Memory B cell (primary cell): ENCODE results near the gene CELSR1.
"Not testable (repeated sequence)": the region's sequence is repeated elsewhere in the genome, so short reads cannot be mapped to it uniquely, and the experiment has no call there.

ENCODE experiments used
- ATAC-seq: fragments of 150-1000 bp; cut with Tn5 transposase; 2 replicates; pipeline ENCODE4 v1.10.0; 2021; ENCODE audit warnings: low read depth, mild to moderate bottlenecking, moderate library complexity
- DNase-seq, 2 donors: peaks; one replicate each; pipeline ENCODE4 v3.0.0; 2022; ENCODE audit warnings: low spot score in 2 of 2
- H3K27ac Mint-ChIP-seq: one replicate; pipeline ENCODE4 v1.8.0; 2022; ENCODE audit warnings: mild to moderate bottlenecking, moderate library complexity, mixed read lengths
- H3K27me3 Mint-ChIP-seq: one replicate; pipeline ENCODE4 v1.8.0; 2022; ENCODE audit warnings: mixed read lengths
- H3K36me3 Mint-ChIP-seq: one replicate; pipeline ENCODE4 v1.8.0; 2022; ENCODE audit warnings: mild to moderate bottlenecking, mixed read lengths
- H3K4me1 Mint-ChIP-seq: one replicate; pipeline ENCODE4 v1.8.0; 2022; ENCODE audit warnings: mixed read lengths
- H3K4me3 Mint-ChIP-seq: one replicate; pipeline ENCODE4 v1.8.0; 2022; ENCODE audit warnings: mild to moderate bottlenecking, moderate library complexity, mixed read lengths
- H3K9me3 Mint-ChIP-seq: one replicate; pipeline ENCODE4 v1.8.0; 2022; ENCODE audit warnings: mixed read lengths

Gene CELSR1

DNA sequence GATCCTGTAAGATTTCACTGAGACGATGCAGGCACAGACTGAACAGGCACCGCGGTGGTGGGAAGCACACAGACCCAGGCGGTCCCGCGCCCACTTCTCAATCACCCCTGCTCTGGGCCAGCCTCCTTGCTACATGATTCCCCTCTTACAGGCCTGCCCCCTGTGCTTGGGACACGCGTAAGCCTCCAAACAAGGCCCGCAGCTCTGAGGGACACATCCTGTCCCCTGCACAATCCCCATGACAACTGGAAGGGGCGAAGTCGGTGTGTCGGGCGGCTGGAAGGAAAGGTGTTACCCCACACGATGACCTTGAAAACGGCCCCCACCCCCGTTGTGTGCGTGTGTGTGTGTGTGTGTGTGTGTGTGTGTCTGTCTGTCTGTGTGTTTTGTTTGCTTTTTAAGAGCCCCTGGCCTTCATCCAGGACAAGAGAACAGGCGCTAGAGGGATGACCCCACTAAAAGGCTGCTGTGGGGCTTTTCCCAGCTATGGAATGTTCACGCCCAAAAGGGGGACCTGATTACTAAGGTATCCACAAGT, 13.1 kb downstream of the CELSR1 start:
- Mint-ChIP-seq H3K27me3 (peaks cover 18% of the 10 kb centered on the region), H3K9me3 (no peaks in the 10 kb centered on the region), H3K27ac (no peak overlapping the region), H3K4me1 (peaks cover 6% of the 10 kb centered on the region), H3K4me3 (no peak overlapping the region), H3K36me3 (no peaks in the 10 kb centered on the region)
- ATAC-seq (no peak), DNase-seq (no peak)

DNA sequence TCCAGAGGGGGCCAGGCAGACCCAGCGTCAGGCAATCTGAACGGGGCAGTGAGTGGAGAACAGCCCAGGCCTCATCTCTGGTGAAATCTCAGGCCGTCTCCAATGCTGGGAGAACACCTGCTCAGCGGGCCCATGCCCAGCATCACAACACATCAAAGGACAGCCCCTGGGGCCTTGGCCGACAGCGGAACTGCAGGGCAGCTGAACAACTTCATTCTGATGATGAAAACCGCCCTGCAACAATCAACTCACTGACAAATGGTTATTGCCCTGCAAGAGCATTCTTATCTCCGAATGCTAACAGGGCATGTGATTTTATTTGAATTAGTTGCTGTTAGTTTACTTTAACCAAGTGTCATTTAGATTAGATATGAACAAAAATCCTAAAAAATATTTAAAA, 14.6 kb downstream of the CELSR1 start:
- Mint-ChIP-seq H3K4me3 (no peak overlapping the region), H3K36me3 (no peaks in the 10 kb centered on the region), H3K27me3 (peaks cover 16% of the 10 kb centered on the region), H3K9me3 (no peaks in the 10 kb centered on the region), H3K27ac (no peak overlapping the region), H3K4me1 (peaks cover 3% of the 10 kb centered on the region)
- no peak for ATAC-seq
- DNase-seq = no peak

DNA sequence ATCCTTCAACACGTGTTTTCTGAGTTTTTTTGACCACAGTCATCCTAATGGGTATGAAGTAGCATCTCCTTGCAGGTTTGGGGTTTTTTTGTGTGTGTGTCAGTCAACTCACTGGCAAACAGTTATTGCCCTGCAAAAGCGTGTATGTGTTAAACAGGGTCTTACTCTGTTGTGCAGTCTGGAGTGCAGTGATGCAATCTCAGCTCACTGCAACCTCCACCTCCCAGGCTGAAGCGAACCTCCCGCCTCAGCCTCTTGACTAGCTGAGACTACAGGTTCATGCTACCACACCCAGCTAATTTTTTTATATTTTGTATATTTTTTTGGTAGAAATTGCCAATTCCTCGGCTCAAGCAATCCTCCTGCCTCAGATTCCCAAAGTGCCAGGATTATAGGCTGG, 15.4 kb downstream of the CELSR1 start:
- H3K4me3 Mint-ChIP-seq = no peak overlapping the region

DNA sequence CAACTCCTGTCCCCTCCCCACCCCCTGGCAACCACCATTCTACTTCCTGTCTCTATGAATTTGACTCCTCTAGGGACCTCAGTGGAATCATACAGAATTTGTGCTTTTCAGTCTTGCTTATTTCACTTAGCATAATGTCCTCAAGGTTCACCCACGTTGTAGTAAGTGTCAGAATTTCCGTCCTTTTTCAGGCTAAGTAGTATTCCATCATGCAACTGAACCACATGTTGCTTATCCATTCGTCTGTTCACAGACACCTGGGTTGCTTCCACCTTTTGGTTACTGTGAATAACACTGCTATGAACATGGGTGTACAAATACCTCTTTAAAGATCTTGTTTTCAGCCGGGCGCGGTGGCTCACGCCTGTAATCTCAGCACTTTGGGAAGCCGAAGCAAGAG, 16.5 kb downstream of the CELSR1 start:
- Mint-ChIP-seq H3K4me3 (no peak overlapping the region), H3K36me3 (no peaks in the 10 kb centered on the region), H3K9me3 (no peaks in the 10 kb centered on the region), H3K27ac (no peak overlapping the region), H3K4me1 (peaks cover 5% of the 10 kb centered on the region), H3K27me3 (peaks cover 6% of the 10 kb centered on the region)
- ATAC-seq = no peak
- DNase-seq = no peak

More for the DNA sequence above, 15.4 kb downstream of the CELSR1 start:
- DNase-seq = no peak
- Mint-ChIP-seq H3K4me1 (peaks cover 5% of the 10 kb centered on the region), H3K36me3 (no peaks in the 10 kb centered on the region), H3K27me3 (peaks cover 12% of the 10 kb centered on the region), H3K9me3 (no peaks in the 10 kb centered on the region), H3K27ac (no peak overlapping the region)
- no peak for ATAC-seq

DNA sequence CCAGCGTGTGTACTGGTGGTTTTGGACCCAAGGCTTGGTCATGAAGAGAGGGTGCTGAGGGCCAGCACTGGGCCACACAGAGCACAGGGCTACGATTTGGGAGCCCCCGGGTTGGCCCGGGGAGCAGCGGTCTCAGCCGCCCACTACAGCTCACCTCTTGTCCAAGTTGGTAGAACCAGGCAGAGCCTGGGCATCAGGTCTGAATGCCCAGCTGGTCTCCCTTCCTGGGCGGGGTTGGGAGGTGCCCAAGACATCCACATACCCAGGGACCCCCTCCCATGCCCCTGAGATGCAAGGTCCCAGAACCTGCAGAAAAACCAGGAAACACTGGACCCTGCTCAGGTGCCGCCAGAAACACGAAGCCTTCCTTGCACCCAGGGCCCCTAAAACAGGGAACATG, 18.0 kb downstream of the CELSR1 start:
- Mint-ChIP-seq H3K27ac (no peak overlapping the region), H3K36me3 (peaks cover 1% of the 10 kb centered on the region), H3K4me1 (peaks cover 5% of the 10 kb centered on the region), H3K4me3 (no peak overlapping the region), H3K9me3 (no peaks in the 10 kb centered on the region), H3K27me3 (peaks cover 8% of the 10 kb centered on the region)
- DNase-seq (no peak), ATAC-seq (no peak)

DNA sequence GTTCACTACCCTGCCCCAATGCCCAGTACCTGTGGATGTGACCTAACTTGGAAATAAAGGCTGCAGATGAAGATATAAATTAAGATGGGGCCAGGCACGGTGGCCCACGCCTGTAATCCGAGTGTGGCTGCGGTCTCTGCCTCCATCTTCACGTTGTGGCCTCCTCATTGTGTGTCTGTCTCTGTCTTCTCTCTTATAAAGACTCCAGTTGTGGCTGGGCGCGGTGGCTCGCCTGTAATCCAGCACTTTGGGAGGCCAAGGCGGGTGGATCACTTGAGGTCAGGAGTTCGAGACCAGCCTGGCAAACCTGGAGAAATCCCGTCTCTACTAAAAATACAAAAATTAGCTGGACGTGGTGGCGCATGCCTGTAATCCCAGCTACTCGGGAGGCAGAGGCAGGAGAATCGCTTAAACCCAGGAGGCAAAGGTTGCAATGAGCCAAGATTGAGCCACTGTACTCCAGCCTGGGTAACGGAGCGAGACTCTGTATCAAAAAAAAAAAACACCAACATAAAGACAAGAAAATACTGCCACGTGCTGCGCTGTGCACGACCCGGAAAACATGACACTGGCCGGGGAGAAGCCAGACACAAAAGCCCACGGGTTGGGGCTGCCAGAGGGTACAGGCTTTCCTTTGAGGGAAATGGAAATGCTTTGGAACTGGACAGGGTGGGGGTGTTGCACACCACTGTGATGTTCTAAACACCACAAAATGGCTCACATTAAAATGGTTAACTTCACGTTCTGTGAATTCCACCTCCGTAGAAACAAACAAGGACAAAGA, 18.7 kb downstream of the CELSR1 start:
- H3K9me3 Mint-ChIP-seq = no peaks in the 10 kb centered on the region
- no peak overlapping the region for H3K4me3 Mint-ChIP-seq
- no peak for DNase-seq
- H3K36me3 Mint-ChIP-seq = peaks cover 1% of the 10 kb centered on the region
- peaks cover 9% of the 10 kb centered on the region for H3K27me3 Mint-ChIP-seq
- no peak for ATAC-seq
- peaks cover 5% of the 10 kb centered on the region for H3K4me1 Mint-ChIP-seq
- no peak overlapping the region for H3K27ac Mint-ChIP-seq

DNA sequence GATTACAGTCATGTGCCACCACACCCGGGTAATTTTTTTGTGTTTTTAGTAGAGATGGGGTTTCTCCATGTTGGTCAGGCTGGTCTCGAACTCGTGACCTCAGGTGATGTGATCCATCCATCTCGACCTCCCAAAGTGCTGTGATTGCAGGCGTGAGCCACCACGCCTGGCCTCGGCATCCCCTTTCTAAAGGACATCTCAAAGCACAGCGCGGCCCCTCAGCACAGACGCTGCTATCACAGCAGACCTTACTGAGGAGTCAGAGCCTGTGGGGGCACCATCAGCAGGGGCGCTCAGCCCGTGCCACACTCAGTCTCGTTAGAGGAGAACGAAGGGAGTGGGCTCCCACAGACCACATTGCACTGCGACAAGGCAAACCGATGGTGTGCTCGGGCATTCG, 19.4 kb downstream of the CELSR1 start:
- Mint-ChIP-seq H3K4me3 (no peak overlapping the region), H3K27me3 (peaks cover 12% of the 10 kb centered on the region), H3K9me3 (no peaks in the 10 kb centered on the region), H3K27ac (no peak overlapping the region), H3K4me1 (peaks cover 5% of the 10 kb centered on the region), H3K36me3 (peaks cover 1% of the 10 kb centered on the region)
- no peak for DNase-seq
- ATAC-seq = no peak

DNA sequence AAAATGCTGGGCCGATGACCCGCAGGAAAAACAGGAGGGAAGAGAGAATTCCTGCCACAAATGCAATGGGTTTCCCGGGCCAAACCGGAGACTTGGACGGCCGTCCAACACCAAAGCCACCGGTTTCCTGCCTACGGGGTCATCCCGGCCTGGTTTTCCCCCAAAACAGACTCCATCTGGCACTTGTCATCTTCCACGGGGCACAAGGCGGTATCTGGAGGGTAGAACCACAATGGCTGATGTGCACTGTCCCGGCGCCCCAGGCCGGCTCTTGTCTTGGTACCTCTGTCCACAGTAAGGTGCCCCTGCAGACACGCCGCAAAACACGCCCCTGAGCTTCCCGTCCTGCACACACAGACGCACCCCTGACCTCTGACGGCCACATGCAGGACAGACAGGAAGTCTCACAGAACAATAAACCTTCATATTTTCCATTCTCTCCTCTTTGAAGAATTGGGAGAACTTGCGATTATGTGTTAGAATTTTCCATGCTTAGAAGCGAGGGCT, 20.1 kb downstream of the CELSR1 start:
- no peak overlapping the region for H3K27ac Mint-ChIP-seq
- no peak for DNase-seq
- H3K4me3 Mint-ChIP-seq = no peak overlapping the region
- H3K36me3 Mint-ChIP-seq = peaks cover 1% of the 10 kb centered on the region
- peaks cover 11% of the 10 kb centered on the region for H3K27me3 Mint-ChIP-seq
- ATAC-seq = no peak
- peaks cover 5% of the 10 kb centered on the region for H3K4me1 Mint-ChIP-seq
- H3K9me3 Mint-ChIP-seq = no peaks in the 10 kb centered on the region

DNA sequence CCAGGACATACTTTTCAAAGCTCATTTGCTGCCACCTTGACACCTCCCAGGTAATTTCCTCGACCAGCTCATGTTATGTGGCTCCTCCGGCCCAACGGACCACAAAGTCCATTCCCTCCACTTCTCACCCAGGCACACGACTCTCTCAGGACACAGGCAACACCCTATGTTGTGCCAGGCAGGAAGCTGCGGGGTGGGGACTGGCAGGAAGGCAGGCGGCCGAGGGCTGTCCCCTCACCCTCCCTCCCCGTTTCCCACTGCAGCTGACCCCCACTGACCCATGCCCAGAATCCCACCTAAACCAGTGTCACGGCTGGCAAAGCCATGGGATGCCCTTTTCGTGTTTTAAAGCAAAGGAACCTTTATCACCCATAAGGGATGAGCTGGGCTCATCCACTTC, 20.8 kb downstream of the CELSR1 start:
- Mint-ChIP-seq H3K4me1 (peaks cover 5% of the 10 kb centered on the region), H3K36me3 (peaks cover 1% of the 10 kb centered on the region), H3K4me3 (no peak overlapping the region), H3K9me3 (no peaks in the 10 kb centered on the region), H3K27me3 (peaks cover 10% of the 10 kb centered on the region), H3K27ac (no peak overlapping the region)
- DNase-seq = no peak
- no peak for ATAC-seq

DNA sequence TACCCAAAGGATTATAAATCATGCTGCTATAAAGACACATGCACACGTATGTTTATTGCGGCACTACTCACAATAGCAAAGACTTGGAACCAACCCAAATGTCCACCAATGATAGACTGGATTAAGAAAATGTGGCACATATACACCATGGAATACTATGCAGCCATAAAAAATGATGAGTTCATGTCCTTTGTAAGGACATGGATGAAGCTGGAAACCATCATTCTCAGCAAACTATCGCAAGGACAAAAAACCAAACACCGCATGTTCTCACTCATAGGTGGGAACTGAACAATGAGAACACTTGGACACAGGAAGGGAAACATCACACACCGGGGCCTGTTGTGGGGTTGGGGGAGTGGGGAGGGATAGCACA, 21.3 kb downstream of the CELSR1 start:
- not testable (repeated sequence) for H3K4me1 Mint-ChIP-seq, ATAC-seq, H3K36me3 Mint-ChIP-seq, H3K4me3 Mint-ChIP-seq, DNase-seq, H3K9me3 Mint-ChIP-seq, H3K27ac Mint-ChIP-seq
- peaks cover 10% of the 10 kb centered on the region for H3K27me3 Mint-ChIP-seq

DNA sequence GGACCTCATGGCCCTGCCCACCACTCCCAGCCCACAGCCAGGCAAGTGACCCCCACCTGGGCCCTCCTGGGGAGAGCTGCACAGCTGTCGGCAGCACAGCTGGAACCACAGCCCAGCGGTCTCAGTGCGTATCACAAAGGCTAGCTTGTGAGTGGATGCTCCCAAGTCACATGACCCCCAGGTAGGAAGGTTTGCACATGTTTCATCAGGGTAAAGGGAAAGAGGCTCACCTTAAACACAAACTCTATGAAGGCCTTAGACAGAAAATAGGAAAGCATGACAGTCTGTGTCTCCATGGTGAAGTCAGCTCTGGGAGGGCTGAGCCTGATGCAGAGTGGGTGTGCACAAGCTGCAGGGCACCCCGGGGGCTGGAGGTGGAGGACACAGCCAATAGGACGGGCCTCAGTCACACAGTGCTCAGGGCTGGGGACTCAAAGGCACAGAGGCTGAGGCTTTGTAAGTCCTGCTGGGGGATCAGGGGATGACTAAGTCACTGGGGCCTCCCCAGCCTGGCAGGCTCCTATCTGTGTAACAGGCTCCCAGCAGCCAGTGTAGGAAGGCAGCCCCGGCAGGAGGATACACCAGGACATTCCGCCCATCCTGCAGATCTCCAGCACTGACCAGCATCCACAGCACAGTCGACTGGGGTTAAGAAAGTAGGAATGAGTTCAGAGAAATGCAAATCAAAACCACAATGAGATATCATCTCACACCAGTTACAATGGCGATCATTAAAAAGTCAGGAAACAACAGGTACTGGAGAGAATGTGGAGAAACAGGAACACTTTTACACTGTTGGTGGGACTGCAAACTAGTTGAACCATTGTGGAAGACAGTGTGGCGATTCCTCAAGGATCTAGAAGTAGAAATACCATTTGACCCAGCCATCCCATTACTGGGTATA, 22.0 kb downstream of the CELSR1 start:
- Mint-ChIP-seq H3K4me3 (no peak overlapping the region), H3K27me3 (peaks cover 12% of the 10 kb centered on the region), H3K36me3 (peaks cover 1% of the 10 kb centered on the region), H3K4me1 (peaks cover 2% of the 10 kb centered on the region), H3K27ac (no peak overlapping the region), H3K9me3 (no peaks in the 10 kb centered on the region)
- DNase-seq = no peak
- no peak for ATAC-seq

DNA sequence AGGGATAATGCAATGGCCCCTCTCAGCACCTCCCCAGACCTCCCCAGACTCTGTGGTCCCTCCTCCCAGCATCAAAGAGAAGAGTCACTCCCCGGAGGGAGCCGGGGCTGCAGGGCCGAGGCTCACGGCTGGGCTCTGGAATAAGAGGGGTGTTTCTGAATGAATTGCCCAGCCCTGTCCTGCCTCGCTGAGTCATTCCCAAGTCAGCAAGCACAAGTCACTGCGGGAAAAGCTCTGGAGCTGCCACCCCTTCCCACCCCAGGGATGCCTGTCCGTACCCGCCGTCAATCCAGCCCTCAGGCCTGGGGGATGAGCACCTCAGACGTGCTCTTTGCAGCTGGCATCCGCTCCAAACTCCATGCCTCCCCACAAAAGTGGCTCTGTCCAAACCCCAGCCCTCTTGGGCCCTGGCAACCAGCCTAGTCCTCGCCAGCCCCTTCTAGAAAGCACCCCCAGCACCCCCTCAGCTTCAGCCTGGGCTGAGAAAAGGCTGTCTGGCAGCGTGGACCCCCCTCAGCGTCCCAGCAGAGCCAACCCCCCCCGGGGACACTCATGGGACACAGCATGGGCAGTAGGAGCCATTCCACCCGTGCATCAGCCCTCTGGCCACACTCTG, 22.7 kb downstream of the CELSR1 start:
- no peak for ATAC-seq
- Mint-ChIP-seq H3K36me3 (peaks cover 1% of the 10 kb centered on the region), H3K27ac (no peak overlapping the region)

DNA sequence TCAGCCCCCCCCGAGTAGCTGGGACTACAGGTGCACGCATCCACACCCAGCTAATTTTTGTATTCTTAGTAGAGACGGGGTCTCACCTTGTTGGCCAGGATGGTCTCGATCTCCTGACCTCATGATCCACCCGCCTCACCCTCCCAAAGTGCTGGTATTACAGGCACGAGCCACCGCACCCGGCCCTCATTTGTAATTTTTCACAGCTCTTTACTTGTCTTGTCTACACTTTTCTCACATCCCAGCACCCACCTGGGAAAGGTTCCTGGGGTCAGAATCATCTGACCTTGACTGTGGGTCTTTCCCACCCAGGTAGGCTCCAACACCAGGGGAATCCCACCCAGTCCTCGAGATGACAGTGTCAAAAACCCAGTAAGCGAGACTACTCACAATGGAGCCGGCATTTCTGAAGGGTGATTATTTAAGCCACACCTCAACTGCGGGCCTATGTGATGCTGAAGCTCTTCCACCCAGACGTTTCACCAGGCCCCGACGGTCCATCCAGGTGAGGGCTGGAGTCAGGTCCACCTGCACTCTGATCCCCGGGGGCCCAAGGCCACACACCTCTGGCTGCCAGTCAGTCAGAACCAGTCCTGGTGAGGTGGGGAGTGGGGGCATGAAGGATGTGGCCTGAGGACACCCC, 23.4 kb downstream of the CELSR1 start:
- Mint-ChIP-seq H3K4me1 (peaks cover 2% of the 10 kb centered on the region), H3K4me3 (no peak overlapping the region), H3K9me3 (no peaks in the 10 kb centered on the region), H3K27me3 (peaks cover 13% of the 10 kb centered on the region), H3K36me3 (peaks cover 1% of the 10 kb centered on the region), H3K27ac (no peak overlapping the region)
- ATAC-seq (no peak), DNase-seq (no peak)

More for the DNA sequence above, 22.7 kb downstream of the CELSR1 start:
- no peak for DNase-seq
- no peak overlapping the region for H3K4me3 Mint-ChIP-seq
- H3K27me3 Mint-ChIP-seq = peaks cover 12% of the 10 kb centered on the region
- H3K9me3 Mint-ChIP-seq = no peaks in the 10 kb centered on the region
- H3K4me1 Mint-ChIP-seq = peaks cover 2% of the 10 kb centered on the region
